NCI-H510A (cell line): ENCODE data around the gene AURKAIP1.
A peak's percentile ranks its signal among the peaks of the same experiment; 100 is the strongest.
"Not testable (repeated sequence)": the region's sequence is repeated elsewhere in the genome, so short reads cannot be mapped to it uniquely, and the experiment has no call there.

Experiments used
- DNase-seq: peaks from one replicate; lab custom pipeline; 2025; lab: John Stamatoyannopoulos, UW

Gene AURKAIP1

GRCh38 chr1:1387098-1388077 lies 12.4 kb upstream of the AURKAIP1 start:
- DNase-seq = no peak

- no peak for DNase-seq
Observed at GRCh38 chr1:1385931-1386330, 10.9 kb upstream of the AURKAIP1 start.

GRCh38 chr1:1385339-1385738 lies 10.3 kb upstream of the AURKAIP1 start:
- DNase-seq = not testable (repeated sequence)

GRCh38 chr1:1381294-1381693 lies 6.3 kb upstream of the AURKAIP1 start:
- no peak for DNase-seq

GRCh38 chr1:1380860-1381259 lies 5.9 kb upstream of the AURKAIP1 start:
- no peak for DNase-seq

- no peak for DNase-seq
Observed at GRCh38 chr1:1377540-1378205, 2.7 kb upstream of the AURKAIP1 start.

GRCh38 chr1:1376551-1377226 lies 1.7 kb upstream of the AURKAIP1 start:
- DNase-seq = no peak

GRCh38 chr1:1374589-1374928 lies 448 bp downstream of the AURKAIP1 start:
- DNase-seq = no peak

GRCh38 chr1:1373815-1374588 lies 1.0 kb downstream of the AURKAIP1 start:
- no peak for DNase-seq

- DNase-seq = no peak
Observed at GRCh38 chr1:1373051-1373814, 1.8 kb downstream of the AURKAIP1 start.

- DNase-seq = peak; percentile 82
Observed at GRCh38 chr1:1371746-1372711, 3.0 kb downstream of the AURKAIP1 start.

GRCh38 chr1:1371364-1371745 lies 3.7 kb downstream of the AURKAIP1 start:
- no peak for DNase-seq

- no peak for DNase-seq
Observed at GRCh38 chr1:1370771-1371300, 4.2 kb downstream of the AURKAIP1 start.

GRCh38 chr1:1370094-1370493 lies 4.9 kb downstream of the AURKAIP1 start:
- DNase-seq = not testable (repeated sequence)

- DNase-seq = no peak
Observed at GRCh38 chr1:1367315-1367714, 7.7 kb downstream of the AURKAIP1 start.

- DNase-seq = no peak
Observed at GRCh38 chr1:1366699-1367066, 8.3 kb downstream of the AURKAIP1 start.

- no peak for DNase-seq
Observed at GRCh38 chr1:1365875-1366698, 8.9 kb downstream of the AURKAIP1 start.

GRCh38 chr1:1364266-1364665 lies 10.7 kb downstream of the AURKAIP1 start:
- DNase-seq = no peak

- peak; percentile 81 for DNase-seq
Observed at GRCh38 chr1:1361982-1362423, 13.0 kb downstream of the AURKAIP1 start.
